HG03066 (cell line): ENCODE data around the gene LGR6.
"Not testable (repeated sequence)": the region's sequence is repeated elsewhere in the genome, so short reads cannot be mapped to it uniquely, and the experiment has no call there.

Experiments used
- ATAC-seq: cut with Tn5 transposase; IDR thresholded peaks from one replicate; pipeline ENCODE4 v1.9.1; 2021; ENCODE audit warnings: low read depth; ENCODE audit not compliant: unreplicated experiment

LGR6 gene

DNA sequence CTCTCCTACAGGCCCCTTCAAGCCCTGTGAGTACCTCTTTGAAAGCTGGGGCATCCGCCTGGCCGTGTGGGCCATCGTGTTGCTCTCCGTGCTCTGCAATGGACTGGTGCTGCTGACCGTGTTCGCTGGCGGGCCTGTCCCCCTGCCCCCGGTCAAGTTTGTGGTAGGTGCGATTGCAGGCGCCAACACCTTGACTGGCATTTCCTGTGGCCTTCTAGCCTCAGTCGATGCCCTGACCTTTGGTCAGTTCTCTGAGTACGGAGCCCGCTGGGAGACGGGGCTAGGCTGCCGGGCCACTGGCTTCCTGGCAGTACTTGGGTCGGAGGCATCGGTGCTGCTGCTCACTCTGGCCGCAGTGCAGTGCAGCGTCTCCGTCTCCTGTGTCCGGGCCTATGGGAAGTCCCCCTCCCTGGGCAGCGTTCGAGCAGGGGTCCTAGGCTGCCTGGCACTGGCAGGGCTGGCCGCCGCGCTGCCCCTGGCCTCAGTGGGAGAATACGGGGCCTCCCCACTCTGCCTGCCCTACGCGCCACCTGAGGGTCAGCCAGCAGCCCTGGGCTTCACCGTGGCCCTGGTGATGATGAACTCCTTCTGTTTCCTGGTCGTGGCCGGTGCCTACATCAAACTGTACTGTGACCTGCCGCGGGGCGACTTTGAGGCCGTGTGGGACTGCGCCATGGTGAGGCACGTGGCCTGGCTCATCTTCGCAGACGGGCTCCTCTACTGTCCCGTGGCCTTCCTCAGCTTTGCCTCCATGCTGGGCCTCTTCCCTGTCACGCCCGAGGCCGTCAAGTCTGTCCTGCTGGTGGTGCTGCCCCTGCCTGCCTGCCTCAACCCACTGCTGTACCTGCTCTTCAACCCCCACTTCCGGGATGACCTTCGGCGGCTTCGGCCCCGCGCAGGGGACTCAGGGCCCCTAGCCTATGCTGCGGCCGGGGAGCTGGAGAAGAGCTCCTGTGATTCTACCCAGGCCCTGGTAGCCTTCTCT lies 124.6 kb downstream of the LGR6 start:
- ATAC-seq, result no peak

DNA sequence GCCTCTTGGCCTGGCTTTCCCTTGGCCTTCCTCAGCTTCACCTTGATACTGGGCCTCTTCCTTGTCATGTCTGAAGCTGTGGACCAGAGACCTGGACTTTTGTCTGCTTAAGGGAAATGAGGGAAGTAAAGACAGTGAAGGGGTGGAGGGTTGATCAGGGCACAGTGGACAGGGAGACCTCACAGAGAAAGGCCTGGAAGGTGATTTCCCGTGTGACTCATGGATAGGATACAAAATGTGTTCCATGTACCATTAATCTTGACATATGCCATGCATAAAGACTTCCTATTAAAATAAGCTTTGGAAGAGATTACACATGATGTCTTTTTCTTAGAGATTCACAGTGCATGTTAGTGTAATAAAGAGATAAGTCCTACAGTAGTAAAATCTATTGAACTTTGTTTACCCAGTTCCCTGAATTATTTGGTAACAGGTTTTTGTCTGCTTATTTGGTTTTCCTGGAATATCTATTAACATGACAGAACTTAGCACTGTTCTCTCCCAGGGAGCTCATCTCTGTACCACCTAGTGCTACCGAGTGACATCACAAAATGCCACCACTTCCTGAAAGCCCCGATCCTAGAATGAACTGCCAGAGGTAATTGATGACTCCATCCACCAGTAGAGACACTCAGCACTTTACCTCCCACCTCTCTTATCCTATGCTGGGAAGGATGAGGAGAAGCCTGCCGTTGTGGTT lies 125.9 kb downstream of the LGR6 start:
- ATAC-seq, result no peak

DNA sequence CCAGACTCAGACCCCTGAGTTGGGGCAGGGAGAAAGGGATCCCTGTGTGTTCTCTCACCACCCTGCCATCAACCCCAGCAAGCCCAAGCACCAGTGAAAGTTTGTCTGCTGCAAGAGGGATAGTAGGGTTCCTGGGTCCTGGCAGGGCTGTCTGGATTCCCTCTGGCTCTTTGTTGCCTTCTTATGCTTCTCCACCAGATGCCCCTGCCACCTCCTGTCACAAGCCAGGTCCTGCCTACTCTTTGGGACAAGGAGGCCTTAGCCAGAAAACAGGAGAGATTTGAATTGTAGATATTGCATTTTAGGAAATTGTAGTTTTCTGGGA lies 126.4 kb downstream of the LGR6 start:
- no peak for ATAC-seq

DNA sequence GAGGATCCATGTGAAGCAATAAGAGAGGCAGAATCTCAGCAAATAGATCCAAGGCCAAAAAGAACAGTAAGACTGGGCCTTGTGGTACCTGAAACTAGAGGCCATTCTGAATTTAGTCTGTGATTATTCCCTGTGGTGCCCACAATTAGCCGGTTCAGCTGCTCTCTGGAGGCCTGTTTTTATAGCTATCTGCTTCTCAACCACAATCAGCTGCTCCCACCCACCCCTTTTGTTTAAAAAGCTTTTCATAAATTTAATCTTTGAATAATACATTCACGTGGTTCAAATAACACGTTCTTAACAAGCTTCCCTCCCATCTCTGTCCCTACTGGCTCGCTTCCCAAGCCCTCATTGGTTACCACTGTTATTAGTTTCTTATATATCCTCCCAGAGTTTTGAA lies 130.1 kb downstream of the LGR6 start:
- no peak for ATAC-seq

DNA sequence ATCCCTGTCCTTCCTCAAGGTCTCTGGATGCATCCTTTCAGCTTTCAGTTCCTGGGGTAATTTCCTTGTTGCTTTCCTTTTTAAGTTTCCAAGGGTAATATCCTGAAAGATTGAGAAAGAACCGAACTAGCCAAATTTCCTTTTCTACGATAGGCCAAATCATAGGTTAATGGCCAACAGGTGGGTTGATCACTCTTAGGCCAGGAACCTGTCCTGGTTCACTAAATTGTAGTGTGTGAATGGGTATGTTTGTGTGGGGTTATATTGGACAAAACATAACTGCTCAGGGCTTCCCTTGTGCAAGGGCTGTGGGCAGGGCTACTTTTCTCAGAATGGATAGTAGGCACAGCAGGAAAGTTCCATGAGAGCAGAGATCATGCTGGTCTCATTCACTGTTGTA lies 131.0 kb downstream of the LGR6 start:
- ATAC-seq, result no peak

DNA sequence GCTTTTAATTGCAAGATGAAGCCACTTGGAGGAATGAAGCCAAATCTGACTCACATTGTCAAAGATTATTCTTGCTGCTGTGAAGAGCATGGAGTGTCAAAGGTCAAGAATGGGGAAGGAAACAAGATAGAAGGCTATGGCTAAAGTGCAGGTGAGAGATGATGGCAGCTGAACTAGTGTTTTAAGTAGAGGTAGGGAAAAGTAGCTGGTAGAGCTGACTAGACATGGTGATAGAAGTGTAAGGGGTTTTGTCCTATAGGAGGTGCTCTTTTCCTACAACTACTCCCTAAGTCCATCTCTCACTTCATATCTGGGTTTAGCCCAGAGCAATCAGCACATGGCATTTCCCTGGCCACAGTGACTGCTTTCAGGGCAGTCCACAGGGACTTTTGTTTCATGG lies 136.3 kb downstream of the LGR6 start:
- no peak for ATAC-seq

DNA sequence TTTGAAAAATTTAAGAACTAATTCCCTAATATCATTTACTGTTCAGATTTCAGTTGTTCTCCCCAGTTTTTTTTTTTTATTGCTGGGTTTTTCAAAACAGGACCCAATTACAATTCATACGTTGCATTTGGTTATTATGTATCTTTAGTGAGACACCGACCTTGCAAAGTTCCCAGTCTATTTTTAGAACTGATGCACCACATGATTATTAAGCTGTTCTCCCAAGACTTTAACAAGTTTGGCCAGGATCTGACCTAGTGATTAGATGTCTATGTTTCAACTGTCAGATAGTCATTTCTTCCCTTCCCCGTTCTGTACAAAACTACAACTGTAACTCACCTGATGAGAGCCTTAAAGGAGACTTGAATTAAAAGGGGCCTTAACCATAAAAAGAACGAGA lies 140.3 kb downstream of the LGR6 start:
- ATAC-seq, result no peak

DNA sequence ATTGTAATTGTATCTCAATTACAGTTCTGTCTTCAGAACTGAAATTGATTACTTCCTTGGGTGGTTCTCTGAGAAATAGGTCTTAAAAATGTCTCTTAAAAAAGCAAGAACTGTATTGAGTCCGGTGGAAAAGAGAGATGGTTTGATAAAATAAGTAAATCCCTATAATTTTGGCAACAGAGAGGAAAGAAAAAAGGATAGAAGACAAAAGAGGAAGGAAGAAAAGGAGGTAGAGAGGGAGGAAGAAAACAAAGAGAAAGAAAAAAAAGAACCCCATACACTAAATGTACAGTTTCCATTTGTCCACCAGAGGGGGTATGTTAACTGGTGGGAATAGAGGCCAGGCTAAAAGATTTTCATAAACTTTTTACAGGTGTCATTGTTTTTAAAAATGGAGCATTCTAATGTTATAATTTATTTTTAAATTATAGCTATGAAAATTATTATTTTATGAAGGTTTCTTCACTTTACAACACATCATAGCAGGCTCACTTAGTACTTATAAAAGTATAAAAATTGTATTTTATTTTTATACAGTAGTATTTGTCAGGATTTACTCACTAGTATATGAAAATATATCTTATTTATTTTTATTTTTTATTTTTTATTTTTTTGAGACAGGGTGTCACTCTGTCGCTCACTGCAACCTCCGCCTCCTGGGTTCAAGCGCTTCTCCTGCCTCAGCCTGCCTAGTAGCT lies 150.2 kb downstream of the LGR6 start:
- no peak for ATAC-seq

DNA sequence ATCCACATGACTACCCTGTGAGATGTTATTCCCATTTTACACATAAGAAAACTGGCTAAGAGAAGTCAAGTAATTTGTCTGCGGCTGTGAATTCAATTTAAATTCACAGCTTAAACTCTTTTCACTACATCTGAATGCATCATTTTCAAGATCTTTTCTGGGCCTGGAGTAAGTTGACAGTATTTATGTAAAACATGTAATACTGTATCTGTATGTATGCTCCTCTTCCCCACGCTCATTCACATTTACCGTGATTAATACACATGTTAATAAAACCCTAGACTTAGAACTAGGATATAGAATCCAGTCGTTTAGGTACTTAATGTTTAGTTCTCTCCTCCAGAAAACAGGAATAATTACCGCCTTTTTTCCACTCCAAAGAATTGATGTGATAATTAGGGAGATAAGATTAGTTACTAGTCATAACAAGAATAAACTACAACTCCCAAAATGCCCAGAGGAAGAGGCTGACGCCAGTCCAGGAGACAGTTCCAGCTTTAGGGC lies 154.5 kb downstream of the LGR6 start:
- no peak for ATAC-seq

DNA sequence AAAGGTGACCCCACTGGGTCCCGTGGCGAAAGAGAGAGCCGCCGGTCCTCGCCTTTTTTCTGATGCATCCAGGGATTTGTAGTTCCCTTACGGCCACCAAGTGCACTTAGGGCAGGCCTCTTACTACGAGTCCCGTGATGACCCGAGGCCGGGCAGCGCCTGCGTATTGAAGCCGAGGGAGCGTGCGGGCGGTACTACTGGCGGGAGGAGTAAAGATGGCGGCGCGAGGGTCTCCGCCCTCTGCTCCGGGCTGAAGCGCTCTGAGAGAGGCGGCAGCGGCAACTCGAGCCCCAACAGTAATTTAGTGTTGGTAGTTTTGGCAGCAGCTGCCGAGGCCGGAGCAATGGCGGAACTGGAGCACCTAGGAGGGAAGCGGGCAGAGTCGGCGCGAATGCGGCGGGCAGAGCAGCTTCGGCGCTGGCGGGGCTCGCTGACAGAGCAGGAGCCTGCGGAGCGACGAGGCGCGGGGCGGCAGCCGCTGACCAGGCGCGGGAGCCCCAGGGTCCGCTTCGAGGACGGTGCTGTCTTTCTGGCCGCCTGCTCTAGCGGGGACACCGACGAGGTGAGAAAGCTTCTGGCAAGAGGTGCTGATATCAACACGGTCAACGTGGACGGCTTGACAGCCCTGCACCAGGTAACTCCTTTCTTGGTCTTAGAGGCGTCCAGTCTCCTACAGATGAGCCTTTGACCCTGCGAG lies 155.1 kb downstream of the LGR6 start, which contains the start of gene PPP1R12B:
Gene PPP1R12B, plus strand, starts transcription at position 191 of the 697 bp plus-strand sequence. Its CDS starts 153 bp downstream, at position 344.
- ATAC-seq, result peak; percentile 92

DNA sequence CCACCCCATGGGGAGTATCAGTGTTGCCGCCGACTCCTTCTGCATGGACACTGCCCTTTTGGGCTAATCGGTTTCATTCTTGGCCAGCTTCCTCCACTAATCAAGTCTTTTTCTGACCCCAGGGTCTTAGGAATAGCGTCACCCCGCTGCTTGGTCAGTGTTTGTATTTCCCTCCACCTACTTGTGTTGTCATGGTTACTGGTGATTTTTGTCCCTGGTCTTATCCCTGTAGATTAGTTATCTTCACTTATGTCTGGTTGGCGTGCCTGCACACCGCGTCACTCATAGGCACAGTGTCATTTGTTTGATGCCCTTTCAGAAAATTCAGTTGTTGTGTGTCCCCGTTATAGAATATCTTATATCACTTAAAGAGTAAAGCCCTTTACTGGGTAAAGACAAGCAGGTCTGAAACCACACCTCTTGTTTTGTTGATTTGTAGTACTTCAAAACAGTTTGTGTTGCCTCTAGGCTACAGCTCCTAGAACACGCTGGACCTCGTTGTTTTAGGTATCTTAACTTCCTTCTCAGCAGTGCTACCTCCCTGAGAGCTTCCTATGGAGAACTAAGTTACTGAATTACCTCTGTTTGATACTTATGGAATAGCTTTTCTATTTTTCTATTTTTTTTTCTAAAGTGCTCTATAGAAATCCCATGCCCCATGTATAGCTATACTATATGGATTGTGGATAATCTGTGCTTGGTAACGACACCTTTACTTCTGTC lies 155.8 kb downstream of the LGR6 start:
- peak; percentile 17 for ATAC-seq

DNA sequence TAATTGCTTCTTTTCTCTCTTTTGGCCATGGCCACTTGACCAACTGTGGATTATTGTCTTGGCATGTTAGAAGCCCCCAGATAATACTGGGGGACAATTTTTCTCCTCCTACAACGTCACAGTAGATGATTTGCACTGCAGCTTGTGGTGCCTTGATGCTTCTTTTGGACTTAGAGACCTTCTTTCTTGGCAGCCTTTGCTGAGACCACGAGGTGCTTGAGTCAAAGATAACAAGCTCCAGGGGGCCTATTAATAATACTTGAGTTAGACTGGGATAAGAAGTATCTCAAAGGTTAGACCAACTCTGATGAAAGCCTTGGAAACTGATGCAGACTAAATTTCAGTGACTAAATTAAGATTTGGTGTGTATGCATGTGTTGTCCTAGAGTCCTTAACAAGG lies 158.1 kb downstream of the LGR6 start:
- ATAC-seq, result no peak

DNA sequence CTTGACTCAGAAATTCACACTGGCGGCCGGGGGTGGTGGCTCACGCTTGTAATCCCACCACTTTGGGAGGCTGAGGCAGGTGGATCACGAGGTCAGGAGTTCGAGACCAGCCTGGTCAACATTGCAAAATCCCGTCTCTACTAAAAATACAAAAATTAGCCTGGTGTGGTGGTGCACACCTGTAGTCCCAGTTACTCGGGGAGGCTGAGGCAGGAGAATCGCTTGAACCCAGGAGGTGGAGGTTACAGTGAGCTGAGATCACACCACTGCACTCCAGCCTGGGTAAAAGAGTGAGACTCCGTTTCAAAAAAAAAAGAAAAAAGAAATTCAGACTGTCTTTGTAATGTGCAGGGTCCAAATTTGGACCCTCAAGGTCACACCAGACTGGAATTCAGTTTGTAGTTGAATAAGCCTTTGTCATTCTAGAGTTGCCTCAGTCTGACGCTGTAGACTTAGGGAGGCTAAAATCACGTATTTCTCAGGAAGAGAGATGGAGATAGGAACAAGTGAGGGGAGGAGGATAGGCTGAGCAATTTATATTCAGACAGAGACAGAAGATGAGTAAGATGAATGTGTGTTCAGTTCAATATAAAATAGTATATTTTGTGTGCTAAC lies 159.1 kb downstream of the LGR6 start:
- not testable (repeated sequence) for ATAC-seq

DNA sequence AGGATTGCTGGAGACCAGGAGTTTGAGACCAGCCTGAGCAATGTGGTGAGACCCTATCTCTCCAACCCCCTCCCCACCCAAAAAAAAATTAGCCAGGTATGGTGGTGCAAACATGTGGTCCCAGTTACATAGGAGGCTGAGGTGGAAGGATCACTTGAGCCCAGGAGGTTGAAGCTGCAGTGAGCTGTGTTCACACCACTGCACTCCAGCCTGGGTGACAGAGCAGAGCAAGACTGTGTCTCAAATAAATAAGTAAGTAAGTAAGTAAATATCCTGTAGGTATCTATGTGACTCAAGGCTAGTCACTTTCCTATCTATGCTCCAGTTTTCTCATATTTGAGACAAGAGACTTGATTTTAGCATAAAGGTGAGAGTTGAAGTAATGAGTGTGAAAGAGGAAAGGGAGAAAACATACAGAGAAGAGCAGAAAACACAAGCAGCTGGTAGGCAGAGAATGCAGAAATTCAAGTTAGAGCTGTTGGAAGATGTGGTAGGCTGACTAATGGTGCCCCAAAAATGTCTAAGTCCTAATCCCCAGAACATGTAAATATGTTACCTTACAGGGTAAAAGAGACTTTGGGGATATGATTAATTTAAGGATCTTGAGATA lies 162.4 kb downstream of the LGR6 start:
- no peak for ATAC-seq

DNA sequence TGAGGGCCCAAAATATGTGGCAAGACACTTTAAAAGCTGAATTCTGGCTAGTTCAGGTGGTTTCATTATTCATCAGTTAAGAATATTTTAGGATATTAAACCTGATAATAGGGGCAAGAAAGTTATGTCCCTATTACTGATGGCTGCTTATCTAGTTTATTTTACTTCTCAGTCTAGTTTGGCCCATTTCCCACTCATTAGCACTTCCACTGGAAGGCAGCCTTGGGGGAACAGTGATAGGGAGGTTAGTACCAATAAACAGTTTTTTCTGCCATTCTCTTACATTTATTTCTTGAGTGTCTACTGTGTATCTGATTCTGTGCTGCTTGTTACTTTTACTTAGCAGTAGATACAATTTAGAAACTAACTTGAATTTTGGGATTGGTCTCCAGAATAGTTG lies 163.9 kb downstream of the LGR6 start:
- no peak for ATAC-seq

DNA sequence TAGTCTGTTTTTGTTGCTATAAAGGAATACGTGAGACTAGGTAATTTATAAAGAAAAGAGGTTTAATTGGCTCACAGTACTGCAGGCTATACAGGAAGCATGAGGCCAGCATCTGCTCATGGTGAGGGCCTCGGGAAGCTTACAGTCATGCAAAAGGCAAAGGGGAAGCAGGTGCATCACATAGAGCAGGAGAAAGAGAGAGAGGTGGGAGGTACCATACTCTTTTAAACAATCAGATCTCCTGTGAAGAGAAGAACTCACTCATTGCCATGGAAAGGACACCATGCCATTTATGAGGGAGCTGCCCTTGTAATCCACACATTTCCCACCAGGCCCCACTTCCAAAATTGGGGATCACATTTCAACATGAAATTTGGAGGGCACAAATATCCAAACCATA lies 167.6 kb downstream of the LGR6 start:
- no peak for ATAC-seq

DNA sequence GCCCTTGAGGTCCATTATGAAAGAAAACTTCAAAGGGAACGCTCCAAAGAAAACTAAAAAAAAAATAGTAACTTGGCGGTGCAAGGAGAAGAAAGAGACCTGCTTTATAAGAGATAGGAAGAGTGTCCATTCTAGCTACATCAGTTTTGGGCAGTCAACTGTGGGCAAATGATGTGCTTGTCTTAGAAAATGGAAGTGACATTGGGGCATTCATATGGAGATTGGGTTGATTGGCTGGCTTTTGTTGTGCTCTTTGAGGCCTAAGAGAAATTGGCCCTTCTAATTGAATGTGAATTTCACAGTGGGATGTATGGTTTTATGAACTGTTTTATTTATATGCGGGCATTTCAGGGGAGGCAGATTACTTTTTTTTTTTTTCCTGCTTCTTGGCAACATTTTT lies 168.1 kb downstream of the LGR6 start:
- ATAC-seq, result no peak

DNA sequence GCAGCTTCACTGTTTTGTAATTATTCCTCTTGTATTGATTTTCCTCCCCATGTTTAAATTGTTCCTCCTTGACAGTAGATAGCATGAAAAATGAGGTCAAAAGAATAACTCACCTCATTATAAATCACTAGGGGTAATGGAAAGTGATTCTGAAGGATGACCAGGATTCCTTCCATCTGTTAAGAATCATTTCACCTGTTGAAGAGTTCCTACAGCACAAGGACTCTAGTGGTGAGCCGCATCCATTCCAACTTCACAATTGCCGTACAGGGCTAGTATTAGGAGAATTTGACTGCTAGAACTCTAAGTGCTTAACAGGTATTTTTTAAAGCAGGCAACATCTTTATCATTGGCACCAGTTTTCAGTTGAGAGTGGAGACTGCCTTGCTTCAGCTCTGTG lies 168.6 kb downstream of the LGR6 start:
- no peak for ATAC-seq
